Tongue (tissue), 2 donors: ENCODE results near the gene TAGLN2. TPM values are rescaled to one million over a fixed set of nuclear protein-coding genes. Genes with fewer than 3 reads are reported as not detected.
"Not testable (repeated sequence)": the region's sequence is repeated elsewhere in the genome, so short reads cannot be mapped to it uniquely, and the experiment has no call there.

ENCODE experiments used
- DNase-seq: peaks from one replicate; pipeline ENCODE4 v3.0.0-alpha.2; 2015
- total RNA-seq: library from RNA; depleted of rRNA; stranded (reverse); fragments of >200 nt; gene quantifications from one replicate; pipeline ENCODE4 v1.2.3, GENCODE V29; 2014

Gene TAGLN2
- total RNA-seq, 1 donor from 2014 or later = 238 TPM

DNA sequence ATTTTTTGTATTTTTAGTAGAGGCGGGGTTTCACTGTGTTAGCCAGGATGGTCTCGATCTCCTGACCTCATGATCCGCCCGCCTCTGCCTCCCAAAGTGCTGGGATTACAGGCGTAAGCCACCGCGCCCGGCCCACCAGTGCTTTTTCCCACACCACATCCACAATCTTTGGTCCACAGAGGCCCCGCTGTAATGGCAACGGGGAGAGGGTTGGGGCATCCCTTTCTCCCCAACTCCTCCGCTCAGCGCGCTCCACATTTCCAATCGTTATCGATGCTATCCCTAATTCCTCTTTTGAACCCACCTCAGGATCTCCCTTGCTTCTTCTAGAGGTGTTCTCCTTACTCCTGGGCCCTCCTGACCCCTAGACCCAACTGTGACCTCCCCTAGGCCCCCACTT lies 25.7 kb downstream of the TAGLN2 start:
- DNase-seq = not testable (repeated sequence)

DNA sequence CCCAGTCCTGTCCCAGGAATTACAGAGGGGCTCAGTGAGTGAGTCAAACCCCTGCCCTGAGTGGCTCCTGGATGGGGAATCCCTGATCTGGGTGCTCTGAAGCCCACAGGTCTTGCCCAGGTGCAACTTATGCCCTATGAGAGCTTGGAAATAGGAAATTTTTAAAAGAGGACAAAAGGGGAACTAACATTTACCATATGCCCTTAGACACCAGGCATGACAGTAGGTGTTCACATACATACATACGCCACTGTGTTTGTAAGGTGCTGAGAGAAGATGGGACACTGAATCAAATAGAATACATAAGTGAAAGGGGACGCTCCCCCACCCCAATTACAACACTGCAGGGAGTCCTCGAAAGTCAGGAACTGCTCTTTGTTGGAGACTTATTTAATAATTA lies 26.8 kb downstream of the TAGLN2 start:
- DNase-seq = no peak

DNA sequence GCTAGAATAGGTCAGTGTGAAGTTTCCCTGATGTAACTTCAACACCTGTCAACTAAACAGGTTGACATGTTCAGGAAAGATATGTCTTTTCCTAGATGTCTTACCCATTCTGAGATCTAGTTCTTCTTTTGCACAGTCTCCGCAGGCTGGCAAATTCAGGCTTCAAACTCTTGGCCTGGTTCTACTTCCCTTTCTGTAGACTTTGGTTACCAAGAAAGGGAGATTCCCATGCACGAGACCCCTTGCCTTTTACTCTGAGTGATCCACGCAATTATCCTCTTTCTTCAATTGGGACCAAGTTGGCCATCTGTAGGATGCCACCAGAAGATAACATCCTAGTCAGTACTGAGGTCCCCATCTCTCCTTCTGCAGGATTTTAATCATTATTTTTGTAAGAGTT lies 27.3 kb downstream of the TAGLN2 start:
- DNase-seq = no peak

DNA sequence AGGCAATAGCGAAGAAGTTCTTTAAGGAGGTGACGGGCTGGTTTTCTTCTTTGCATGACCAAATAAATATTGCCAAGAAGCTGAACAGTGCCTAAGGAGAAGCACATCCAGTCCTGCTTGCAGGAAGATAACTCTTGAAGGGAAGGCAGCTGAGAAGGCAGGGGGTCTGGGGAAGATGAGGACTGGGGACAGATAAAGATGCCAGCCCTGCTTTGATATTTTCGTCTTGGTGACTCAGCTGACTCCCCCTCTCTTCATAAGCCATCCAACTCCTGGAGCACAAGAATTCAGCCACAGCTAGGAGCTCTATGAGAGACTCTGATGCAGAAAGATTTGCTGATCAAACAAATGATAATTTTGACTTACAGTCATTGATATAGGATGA lies 28.8 kb downstream of the TAGLN2 start:
- no peak for DNase-seq

DNA sequence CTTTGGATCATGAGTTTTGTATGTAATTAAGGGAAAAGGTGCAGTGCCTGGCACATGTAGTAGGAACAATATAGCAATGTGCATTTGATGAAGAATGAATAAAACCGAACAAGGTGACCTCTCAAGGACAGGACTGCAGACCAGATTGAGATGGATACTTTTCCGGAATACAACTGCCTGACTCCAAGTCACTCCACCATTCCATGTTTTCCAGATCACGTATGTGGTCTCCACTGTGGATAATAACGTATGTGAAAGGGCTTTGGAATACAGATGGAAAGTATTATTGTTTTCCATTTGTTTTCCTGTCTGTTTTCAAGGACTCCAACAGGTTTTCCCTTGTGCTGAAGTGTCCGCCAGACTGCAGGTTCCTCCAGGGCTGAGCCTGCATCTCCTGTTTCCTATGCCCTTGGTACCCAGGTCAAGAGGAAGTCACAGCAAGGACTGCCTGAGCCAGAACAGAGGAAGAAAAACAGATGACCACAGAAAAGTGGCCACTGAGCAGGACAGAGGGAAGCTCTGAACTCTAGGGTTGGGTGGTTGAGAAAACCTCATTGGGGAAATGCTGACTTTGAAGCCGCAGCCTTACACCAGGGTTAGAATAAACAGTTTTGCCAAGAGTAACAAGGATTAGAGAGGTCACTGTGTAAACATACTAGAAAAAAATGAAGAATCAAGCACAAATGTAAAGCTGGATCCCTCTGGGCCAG lies 29.3 kb downstream of the TAGLN2 start:
- DNase-seq = peak; percentile 32

DNA sequence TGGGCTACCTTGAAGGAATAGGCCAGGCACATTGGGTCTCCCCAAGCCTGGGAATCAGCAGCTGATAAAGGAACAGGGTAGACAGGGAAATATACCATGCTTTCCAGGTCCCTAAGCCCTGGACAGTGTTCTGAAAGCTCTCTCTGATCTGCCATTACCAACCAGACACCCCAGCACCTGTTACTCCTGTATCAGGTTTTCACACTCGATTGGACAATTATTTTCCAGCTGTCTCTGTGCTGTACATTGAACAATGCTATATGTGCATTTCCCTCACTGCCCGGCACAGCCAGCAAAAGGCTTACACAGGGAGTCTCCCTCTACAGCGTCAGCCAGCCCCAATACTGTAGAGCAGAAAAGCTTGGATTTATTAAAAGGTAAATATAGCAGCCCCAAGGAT lies 30.0 kb downstream of the TAGLN2 start:
- peak; percentile 63 for DNase-seq

DNA sequence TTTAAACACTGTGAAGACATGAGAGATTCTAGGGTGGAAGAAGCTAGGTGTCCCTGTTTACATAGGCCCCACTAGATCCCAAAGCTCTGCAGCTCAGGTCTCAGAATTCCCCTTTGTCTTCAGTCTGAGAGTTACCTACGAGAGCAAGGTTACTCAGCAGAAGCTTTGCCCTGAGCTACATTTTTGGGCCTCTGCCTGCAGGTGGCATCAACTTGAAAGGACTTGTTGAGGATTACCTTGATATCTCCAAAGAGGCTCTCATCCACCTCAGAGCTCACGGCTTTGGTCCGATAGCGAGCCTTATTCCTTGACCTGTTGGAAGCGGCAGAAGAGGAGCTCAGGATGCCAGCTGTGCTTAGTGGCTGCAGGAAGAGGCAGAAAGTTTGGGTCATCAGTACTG lies 32.4 kb downstream of the TAGLN2 start:
- DNase-seq = no peak

DNA sequence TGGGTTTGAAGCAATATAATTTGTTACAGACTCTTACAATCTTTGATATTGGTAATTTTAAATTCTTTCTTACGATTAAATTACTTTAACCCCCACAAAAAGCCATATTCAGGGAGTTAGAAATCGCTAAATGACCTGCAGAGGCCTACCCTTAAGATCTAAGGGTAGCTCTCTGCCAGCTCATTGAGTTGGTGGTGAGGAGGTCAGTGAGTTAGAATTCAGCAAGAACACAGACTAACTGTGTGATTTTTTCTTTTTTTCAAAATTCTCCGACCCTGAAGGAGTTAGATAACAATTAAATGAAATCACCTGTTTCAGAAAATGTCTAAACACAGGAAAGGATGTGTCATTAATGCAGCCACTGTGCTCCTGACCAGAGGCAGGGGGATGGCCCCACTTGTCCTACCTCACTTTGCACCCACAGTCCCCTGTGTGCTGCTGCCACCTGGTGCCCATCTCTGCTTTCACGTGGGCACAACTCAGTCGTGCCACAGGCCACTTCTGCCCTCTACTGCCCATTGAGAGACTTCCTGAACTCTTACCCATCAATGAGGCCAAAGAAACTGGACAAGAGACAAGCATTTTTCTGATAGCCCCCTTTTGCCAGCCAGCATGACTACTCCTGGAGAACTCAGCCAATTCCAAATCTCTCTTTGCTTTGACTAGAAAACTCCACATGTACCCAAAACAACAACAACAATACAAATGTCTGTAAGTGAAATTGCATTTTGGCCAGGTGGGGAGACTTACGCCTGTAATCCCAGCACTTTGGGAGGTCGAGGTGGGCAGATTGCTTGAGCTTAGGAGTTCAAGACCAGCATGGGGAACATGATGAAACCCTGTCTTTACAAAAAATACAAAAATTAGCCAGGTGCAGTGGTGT lies 33.8 kb downstream of the TAGLN2 start:
- DNase-seq = peak; percentile 91

DNA sequence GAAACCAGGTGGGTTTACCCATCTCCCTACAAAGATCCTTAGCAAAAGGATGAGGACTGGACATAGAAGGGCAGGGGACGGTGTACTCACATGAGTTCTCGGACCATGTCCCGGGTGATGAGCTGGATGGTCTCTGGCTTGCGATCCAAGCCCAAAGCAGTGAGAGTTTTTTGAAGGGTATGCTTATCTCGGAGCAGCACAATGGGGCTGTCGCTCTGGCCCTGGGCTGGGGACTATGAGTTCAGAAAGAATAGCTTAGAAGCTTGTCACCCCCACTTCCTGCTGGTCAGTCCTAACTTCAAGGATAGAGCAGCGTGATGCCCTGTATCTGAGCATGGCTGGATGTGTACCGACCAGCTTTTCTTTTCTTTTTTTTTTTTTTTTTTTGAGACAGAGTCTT lies 34.9 kb downstream of the TAGLN2 start:
- DNase-seq = no peak

DNA sequence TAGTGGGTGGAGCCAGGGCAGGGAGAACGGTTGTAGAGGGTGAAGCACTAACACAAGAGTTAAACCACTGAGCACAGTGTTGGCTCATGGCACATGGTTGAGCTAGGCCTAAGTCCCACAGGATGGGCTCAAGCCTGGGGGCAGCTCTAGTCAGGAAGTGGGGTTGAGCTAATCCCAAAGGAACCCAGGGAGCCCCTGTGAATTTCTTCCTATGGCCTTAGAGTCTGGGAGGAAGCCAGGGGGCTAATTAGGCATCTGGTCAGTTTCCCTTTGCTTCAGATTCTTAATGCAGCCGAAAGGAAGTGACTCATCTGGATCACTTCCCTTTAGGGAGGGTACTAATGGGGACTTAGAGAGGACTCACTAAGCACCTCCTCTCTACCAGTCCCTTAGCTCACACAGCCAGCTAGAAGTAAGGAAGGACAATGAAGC lies 35.5 kb downstream of the TAGLN2 start:
- DNase-seq = peak; percentile 59

DNA sequence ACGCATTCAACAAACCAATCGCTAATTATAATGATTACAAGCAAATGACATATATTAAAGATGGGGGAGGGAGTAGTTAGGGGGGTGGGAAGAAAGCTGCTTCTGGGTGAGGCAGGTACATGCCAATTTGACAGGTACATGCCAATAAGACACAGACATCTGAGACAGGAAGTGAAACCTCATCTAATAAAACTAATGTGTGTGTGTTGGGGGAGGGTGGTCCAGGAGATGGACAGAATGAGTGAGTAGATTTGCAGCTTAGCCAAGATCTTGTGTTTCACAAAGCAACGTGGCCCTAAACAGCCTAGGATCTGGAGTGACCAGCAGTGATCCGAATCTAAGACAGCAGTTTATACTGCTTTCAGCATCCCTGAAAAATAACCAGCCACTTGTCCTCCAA lies 36.1 kb downstream of the TAGLN2 start:
- DNase-seq = no peak

DNA sequence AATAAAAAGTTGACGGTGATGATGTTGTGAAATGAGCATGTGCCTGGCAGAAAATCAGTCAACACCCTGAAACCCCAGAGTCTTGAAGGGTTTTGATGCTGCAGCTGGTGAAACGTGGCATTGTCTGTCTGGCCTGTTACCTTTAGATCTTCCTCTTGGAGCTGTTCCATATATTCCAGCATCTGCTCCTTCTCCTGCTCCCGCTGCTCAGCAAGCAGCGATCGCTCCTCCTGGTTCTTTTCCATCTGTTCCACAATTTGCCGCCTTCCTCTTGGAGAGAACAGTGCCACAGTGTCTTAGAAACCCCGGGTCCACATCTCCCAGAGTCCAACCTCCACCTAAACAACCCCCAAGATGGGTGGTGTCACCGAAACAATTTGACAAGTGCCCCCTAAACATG lies 41.0 kb downstream of the TAGLN2 start:
- DNase-seq = no peak

DNA sequence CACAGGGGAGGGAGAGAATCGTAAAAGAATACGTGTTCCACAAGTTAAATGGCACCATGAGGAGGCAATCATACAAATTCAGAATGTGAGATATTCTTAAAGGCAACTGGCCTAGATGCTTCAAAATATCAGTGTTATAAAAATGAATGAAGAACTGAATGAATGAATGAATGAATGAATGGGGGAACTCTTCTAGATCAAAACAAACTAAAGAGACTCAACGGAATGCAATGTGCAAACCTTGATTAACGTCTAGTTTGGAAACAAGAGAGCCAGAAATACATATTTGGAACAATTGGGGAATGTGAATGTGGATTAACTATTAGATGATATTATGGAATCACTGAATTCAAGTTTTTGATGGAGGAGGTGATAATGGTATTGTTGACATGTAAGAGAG lies 42.2 kb downstream of the TAGLN2 start:
- no peak for DNase-seq

DNA sequence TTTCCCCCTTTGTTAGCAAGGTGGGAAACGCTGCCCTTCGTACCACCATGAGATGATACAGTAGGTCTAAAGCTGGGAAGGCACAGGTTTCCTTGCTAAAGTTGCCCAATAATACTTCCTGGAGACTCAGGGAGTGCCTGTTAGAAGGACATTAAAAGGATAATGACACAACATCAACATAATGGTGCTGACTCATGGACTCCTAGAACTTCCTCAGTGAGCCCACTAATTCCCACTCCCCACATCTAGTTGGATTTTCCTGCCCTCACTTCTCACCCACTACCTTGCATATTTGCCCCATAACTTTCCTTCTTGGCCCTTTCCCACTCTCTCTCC lies 42.8 kb downstream of the TAGLN2 start:
- no peak for DNase-seq

DNA sequence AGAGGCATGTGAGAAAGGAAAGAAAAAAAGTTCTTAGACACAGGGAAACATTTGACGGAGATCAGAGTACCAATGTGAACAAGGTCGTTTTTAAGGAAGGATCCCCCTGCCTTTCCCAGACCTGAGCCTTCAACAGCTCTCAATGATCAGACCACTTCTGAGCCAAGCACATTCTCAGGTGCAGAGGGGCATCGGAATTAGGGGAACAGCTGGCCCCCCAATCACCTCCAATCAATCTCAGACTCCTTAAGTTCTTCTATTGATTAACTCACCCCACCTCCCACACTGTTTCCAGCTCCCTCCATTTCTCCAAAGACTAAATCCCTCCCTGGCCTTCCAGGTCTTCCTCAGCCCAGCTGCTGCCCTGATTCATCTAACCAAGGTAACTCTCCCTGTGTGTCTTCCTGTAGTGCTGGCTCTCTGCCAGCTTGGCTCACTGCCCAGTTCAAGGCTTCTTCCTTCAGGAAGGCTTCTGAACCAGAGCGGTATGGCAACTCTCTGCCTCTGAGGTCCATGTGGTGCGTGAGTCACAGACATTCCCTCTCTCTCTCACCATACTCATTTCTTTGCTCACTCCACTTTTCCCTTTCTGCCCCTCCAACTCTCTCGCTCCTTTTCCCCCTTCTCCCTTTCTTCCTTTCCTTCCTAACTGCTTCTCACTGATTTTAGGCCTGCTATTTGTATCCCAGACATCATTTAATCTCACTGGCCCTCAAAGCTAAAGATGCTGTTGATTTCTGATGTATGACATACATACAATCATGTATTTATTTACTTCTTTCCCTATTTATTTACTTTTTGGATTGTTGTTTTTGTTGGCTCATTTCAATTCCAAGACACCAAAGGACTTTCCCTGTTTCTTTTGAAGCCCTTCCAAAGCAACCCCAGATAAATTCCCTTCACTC lies 43.4 kb downstream of the TAGLN2 start:
- peak; percentile 79 for DNase-seq

DNA sequence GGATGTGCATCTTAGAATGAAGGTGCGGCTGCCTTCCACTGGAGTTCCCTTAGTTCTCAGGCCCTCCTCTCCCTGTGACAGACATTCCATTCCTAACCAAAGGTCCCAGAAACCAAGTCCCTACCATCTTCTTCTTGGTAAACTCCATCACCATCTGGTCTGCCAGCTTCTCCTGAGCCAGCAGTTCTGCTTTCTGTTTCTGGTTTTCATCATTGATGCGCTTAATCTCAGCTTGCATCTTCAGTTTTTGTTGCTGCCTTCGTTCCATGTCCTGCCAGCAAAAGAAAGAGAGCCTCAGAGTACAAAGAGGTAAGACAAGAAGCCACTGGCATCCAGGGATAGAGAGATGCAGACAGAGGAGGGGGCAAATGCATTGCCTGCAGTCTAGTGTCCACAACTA lies 44.9 kb downstream of the TAGLN2 start:
- DNase-seq = no peak

DNA sequence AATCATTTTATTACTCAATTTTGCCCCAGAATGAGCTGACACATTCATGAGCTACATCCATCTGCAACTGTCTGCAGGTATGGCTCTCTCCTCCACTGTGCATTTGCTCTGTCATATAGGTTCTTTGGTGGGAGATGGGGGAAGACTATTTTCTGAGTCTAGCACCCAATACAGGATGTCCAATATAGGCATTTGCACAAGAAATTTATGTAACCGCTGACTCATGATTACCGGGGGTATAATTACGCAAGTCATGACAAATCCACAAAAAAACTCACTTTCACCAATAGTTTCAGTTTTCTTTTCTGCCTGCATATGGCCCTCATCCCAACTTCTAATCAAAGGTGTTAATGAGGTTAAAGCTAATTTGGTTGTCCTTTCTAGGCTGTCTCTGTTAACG lies 45.3 kb downstream of the TAGLN2 start:
- DNase-seq = no peak

DNA sequence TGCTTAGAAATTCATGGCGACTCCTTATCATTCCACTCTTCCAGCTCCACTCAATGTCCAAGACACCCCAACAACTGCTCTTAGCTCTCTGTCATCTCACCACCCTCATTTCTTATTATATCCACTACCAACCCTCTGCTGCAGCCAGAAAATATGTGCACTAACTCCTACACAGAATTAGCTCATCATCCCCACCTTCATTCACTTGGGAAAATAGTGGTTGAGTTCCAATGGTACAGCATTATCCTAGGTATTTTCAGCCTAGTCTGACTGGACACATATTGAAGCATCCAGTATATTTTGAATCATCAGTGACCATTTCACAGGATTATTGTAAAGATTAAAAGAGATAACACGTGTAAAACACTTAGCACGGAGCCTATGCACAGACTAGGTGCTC lies 46.2 kb downstream of the TAGLN2 start:
- no peak for DNase-seq

DNA sequence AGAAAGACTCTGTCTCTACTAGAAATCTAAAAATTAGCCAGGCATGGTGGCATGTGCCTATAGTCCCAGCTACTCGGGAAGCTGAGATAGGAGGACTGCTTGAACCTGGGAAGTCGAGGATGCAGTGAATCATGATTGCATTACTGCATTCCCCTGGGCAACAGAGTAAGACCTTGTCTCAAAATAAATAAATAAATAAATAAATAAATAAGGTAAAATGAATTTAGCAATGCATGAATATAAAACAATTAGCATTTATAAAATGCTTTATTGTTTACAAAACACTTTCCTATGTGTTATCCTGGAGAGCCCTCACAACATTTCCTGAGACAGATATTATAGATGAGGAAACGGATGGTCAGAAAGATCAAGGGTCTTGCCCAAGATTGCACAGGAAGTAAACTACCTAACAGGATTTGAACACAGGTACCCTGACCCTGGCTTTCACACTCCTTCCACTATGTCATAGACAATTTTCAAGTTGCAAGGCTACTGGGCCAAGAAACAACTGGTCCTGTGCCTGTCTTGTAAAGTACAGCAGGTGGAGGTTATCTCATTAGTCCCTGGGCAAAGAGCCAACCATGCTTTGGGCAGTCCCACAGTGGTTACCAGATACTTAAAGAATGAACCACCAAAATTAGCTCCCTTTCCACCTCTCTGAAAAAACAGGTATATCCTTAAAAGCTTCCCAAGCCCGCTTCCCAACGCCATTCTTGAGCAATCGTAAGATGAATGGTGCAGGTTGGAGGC lies 47.4 kb downstream of the TAGLN2 start:
- no peak for DNase-seq

DNA sequence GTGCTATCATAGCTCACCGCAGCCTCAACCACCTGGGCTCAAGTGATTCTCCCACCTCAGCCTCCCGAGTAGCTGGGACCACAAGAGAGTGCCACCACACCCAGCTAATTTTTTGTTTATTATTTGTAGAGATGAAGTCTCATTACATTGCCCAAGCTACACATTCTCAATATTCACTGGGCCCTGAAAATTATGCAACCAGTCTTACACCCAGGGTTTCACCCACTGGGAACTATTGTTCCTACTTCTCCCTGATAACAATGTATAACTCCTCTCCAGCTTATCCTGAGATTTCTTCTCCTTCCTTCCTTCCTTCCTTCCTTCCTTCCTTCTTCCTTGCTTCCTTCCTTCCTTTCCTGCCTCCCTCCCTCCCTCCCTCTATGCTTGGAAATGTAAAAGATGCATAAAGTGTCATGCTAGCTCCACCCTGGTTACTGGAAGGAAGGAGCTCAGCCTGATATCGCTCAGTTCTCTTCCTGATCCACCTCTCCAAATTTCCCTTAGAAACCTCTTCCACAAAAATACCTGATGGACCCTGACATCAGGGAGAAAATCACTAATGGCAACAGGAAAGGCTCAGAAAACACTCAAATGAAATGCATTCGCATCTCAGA lies 51.7 kb downstream of the TAGLN2 start:
- DNase-seq = no peak

DNA sequence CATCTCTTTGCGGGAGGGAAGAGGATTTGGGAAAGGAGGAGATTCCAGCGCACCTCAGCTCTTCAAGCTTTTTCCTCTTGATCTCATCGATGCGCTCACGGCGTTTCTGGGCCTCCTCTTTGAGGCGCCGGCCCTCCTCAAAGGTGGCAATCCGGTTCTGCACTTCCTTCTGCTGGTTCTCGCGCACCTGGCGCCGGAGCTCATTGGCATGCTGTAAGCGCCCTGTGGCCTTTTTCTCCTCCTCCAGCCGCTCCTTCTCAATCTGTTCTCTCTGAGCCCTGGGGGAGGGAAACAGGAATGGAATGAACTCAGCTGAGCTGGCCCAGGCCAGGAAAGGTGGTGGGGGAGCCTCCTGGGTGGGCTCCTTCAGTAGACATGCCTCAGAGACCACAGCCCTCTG lies 52.4 kb downstream of the TAGLN2 start:
- DNase-seq = no peak

DNA sequence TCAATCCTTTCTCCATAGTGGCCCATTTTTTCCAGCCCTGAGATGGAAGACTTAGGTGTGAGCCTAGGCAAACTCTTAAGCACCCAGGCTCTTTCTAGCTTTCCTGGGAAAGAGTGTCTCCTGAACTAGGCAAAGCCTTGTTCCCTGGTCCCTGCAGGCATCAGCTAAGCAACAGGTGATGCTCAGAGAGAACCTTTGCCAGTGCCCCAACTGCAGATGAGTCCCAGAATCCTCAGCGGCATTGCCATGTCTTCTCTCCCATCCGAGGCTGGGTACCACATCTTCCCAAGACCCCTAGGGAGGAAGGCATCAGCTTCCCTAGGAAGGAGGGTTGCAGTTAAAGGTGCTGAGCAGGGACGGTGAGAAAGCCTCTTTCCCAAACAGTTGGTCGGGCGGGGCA lies 54.6 kb downstream of the TAGLN2 start:
- no peak for DNase-seq
